ENCODE measurements around the gene WHRN. TPM values are rescaled to one million over a fixed set of nuclear protein-coding genes. Genes with fewer than 3 reads are reported as not detected.

WHRN gene
- polyA plus RNA-seq, 1 donor (not counting 4 experiments of a cell fraction or from before 2014, with no cell fraction given): 1.2 TPM

DNA sequence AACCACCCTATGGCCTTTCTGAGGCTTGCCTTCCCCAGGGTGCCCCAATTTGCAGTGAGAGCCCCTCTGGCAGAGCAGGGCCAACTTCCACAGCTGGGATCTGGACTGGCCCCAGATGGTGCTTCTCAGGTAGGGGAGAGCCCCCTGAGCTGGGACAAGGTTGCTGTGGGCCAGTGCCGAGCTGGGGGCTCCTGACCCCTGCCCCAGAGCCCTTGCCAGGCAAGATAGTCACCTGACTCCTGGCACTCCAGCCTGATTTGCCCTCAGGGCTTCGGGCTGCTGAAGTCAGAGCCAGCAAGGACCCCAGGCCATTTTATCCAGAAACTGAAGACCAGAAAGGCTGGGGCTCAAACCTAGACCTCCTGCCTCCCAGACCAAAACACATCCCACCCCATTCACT, 84.1 kb downstream of the WHRN start:
- H3K4me1 ChIP-seq (ENCODE audit: control insufficient read depth, extremely low read depth, insufficient read depth, low read length): no peaks in the 10 kb centered on the region
- H4K20me1 ChIP-seq (ENCODE audit: control insufficient read depth, extremely low read depth, insufficient read depth, low read length): no peaks in the 10 kb centered on the region
- dilution Hi-C loops (cut with MboI; ENCODE audit: extremely low pct_ligation_motif_present, low sequenced_read_pairs): no loop called here
- no peaks in the 10 kb centered on the region for H3K9me3 ChIP-seq (ENCODE audit: control insufficient read depth, low read depth, low read length)
- H3K9me1 ChIP-seq (ENCODE audit: control insufficient read depth, extremely low read depth, insufficient read depth, low read length): no peaks in the 10 kb centered on the region
- DNase-seq (ENCODE audit: low read depth, low spot score) (no peak), FAIRE-seq (no peak)
- TF ChIP-seq EZH2 (IDR thresholded peaks at IDR 0.05; ENCODE audit: low read length): no peak
- TF ChIP-seq, protein P1, sequence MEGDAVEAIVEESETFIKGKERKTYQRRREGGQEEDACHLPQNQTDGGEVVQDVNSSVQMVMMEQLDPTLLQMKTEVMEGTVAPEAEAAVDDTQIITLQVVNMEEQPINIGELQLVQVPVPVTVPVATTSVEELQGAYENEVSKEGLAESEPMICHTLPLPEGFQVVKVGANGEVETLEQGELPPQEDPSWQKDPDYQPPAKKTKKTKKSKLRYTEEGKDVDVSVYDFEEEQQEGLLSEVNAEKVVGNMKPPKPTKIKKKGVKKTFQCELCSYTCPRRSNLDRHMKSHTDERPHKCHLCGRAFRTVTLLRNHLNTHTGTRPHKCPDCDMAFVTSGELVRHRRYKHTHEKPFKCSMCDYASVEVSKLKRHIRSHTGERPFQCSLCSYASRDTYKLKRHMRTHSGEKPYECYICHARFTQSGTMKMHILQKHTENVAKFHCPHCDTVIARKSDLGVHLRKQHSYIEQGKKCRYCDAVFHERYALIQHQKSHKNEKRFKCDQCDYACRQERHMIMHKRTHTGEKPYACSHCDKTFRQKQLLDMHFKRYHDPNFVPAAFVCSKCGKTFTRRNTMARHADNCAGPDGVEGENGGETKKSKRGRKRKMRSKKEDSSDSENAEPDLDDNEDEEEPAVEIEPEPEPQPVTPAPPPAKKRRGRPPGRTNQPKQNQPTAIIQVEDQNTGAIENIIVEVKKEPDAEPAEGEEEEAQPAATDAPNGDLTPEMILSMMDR (optimal IDR thresholded peaks at IDR 0.05 in 1 of 3, IDR thresholded peaks at IDR 0.05 in 1 of 3, conservative IDR thresholded peaks at IDR 0.05 in 1 of 3; ENCODE audit: extremely low read depth in 1 of 3, insufficient read depth in 2 of 3, low read length in 3 of 3): no peak
- no peak overlapping the region for H3K4me2 ChIP-seq (ENCODE audit: control insufficient read depth, extremely low read depth, insufficient read depth, low read depth, low read length)
- no peak overlapping the region for H3K4me3 ChIP-seq (ENCODE audit: control insufficient read depth in 2 of 3, extremely low read depth in 1 of 3, insufficient read depth in 2 of 3, low read depth in 1 of 3, low read length in 3 of 3)
- H2AFZ ChIP-seq (ENCODE audit: control insufficient read depth, low read length): no peak overlapping the region
- no peaks in the 10 kb centered on the region for H3K27me3 ChIP-seq (ENCODE audit: control insufficient read depth, extremely low read depth, insufficient read depth, low read length)
- H3K79me2 ChIP-seq (ENCODE audit: control insufficient read depth, insufficient read depth, low read length): no peaks in the 10 kb centered on the region
- no peak overlapping the region for H3K9ac ChIP-seq (ENCODE audit: control insufficient read depth, extremely low read depth, insufficient read depth, low read length)
- H3K36me3 ChIP-seq (ENCODE audit: control insufficient read depth in 2 of 2, extremely low read depth in 1 of 2, insufficient read depth in 2 of 2, low read length in 2 of 2): no peaks in the 10 kb centered on the region
- H3K27ac ChIP-seq (ENCODE audit: control insufficient read depth, insufficient read depth, low read length): no peak overlapping the region

GRCh38 chr9:114419796-114420195, 85.5 kb downstream of the WHRN start:
- Histone ChIP-seq H3K79me2 (ENCODE audit: control insufficient read depth, insufficient read depth, low read length) (no peaks in the 10 kb centered on the region), H3K9ac (ENCODE audit: control insufficient read depth, extremely low read depth, insufficient read depth, low read length) (no peak overlapping the region), H3K9me3 (ENCODE audit: control insufficient read depth, low read depth, low read length) (no peaks in the 10 kb centered on the region), H2AFZ (ENCODE audit: control insufficient read depth, low read length) (no peak overlapping the region), H3K36me3 (ENCODE audit: control insufficient read depth in 2 of 2, extremely low read depth in 1 of 2, insufficient read depth in 2 of 2, low read length in 2 of 2) (no peaks in the 10 kb centered on the region), H3K4me1 (ENCODE audit: control insufficient read depth, extremely low read depth, insufficient read depth, low read length) (no peaks in the 10 kb centered on the region), H3K4me2 (ENCODE audit: control insufficient read depth, extremely low read depth, insufficient read depth, low read depth, low read length) (no peak overlapping the region), H3K27me3 (ENCODE audit: control insufficient read depth, extremely low read depth, insufficient read depth, low read length) (no peaks in the 10 kb centered on the region), H3K9me1 (ENCODE audit: control insufficient read depth, extremely low read depth, insufficient read depth, low read length) (no peaks in the 10 kb centered on the region), H3K4me3 (ENCODE audit: control insufficient read depth in 2 of 3, extremely low read depth in 1 of 3, insufficient read depth in 2 of 3, low read depth in 1 of 3, low read length in 3 of 3) (no peak overlapping the region), H3K27ac (ENCODE audit: control insufficient read depth, insufficient read depth, low read length) (no peak overlapping the region), H4K20me1 (ENCODE audit: control insufficient read depth, extremely low read depth, insufficient read depth, low read length) (no peaks in the 10 kb centered on the region)
- FAIRE-seq: no peak
- dilution Hi-C loops (cut with MboI; ENCODE audit: extremely low pct_ligation_motif_present, low sequenced_read_pairs): no loop called here
- TF ChIP-seq, protein P1 (optimal IDR thresholded peaks at IDR 0.05 in 1 of 3, IDR thresholded peaks at IDR 0.05 in 1 of 3, conservative IDR thresholded peaks at IDR 0.05 in 1 of 3; ENCODE audit: extremely low read depth in 1 of 3, insufficient read depth in 2 of 3, low read length in 3 of 3): no peak
- no peak for TF ChIP-seq EZH2 (IDR thresholded peaks at IDR 0.05; ENCODE audit: low read length)
- no peak for DNase-seq (ENCODE audit: low read depth, low spot score)

Data from keratinocyte (primary cell).